Mesendoderm (in vitro differentiated cells): ENCODE results near the gene CD7.

Experiments used
- DNase-seq: peaks from one replicate; pipeline ENCODE4 v3.0.0; 2013
- H2AK5ac ChIP-seq: 2 replicates; pipeline ENCODE4 v1.6.1; 2013; ENCODE audit warnings: low read length, inconsistent platforms
- H2BK120ac ChIP-seq: 2 replicates; pipeline ENCODE4 v1.6.1; 2013; ENCODE audit warnings: low read depth, mild to moderate bottlenecking, low read length, moderate library complexity, mixed read lengths
- H2BK15ac ChIP-seq: replicated peaks from 2 replicates; pipeline ENCODE4 v1.6.1; 2013; ENCODE audit warnings: low read depth, mild to moderate bottlenecking, moderate library complexity
- H2BK5ac ChIP-seq: 2 replicates; pipeline ENCODE4 v1.6.1; 2013; ENCODE audit warnings: low read length, inconsistent platforms
- H3K18ac ChIP-seq: 2 replicates; pipeline ENCODE4 v1.6.1; 2013; ENCODE audit warnings: mild to moderate bottlenecking, low read length, mixed read lengths
- H3K23ac ChIP-seq: one replicate; pipeline ENCODE4 v1.6.1; 2013; ENCODE audit warnings: low read length
- H3K27ac ChIP-seq: 2 replicates; pipeline ENCODE4 v1.5.1; 2013; ENCODE audit warnings: low read depth, mild to moderate bottlenecking, inconsistent platforms, low read length, moderate library complexity
- H3K27me3 ChIP-seq: 2 replicates; pipeline ENCODE4 v1.6.1; 2013; ENCODE audit warnings: low read length, control low read depth, mild to moderate bottlenecking, inconsistent platforms; ENCODE audit not compliant: insufficient read depth, poor library complexity
- H3K36me3 ChIP-seq: 2 replicates; pipeline ENCODE4 v1.6.1; 2013; ENCODE audit warnings: low read length, inconsistent platforms; ENCODE audit not compliant: control insufficient read depth, insufficient read depth
- H3K4ac ChIP-seq: one replicate; pipeline ENCODE4 v1.6.1; 2013; ENCODE audit warnings: low read depth, mild to moderate bottlenecking, low read length, moderate library complexity
- H3K4me1 ChIP-seq: 2 replicates; pipeline ENCODE4 v1.6.1; 2013; ENCODE audit warnings: low read depth, low read length, inconsistent platforms; ENCODE audit not compliant: control insufficient read depth
- H3K4me2 ChIP-seq: 2 replicates; pipeline ENCODE4 v1.6.1; 2013; ENCODE audit warnings: low read length
- H3K4me3 ChIP-seq: 2 replicates; pipeline ENCODE4 v1.5.1; 2013; ENCODE audit warnings: mild to moderate bottlenecking, low read length
- H3K56ac ChIP-seq: one replicate; pipeline ENCODE4 v1.6.1; 2013; ENCODE audit warnings: low read length
- H3K79me1 ChIP-seq: 2 replicates; pipeline ENCODE4 v1.6.1; 2013; ENCODE audit warnings: low read length, inconsistent platforms
- H3K79me2 ChIP-seq: 2 replicates; pipeline ENCODE4 v1.6.1; 2013; ENCODE audit warnings: mild to moderate bottlenecking, low read length; ENCODE audit not compliant: control insufficient read depth, insufficient read depth
- H3K9ac ChIP-seq: 2 replicates; pipeline ENCODE4 v1.6.1; 2013; ENCODE audit warnings: low read length, inconsistent platforms
- H4K5ac ChIP-seq: one replicate; pipeline ENCODE4 v1.6.1; 2013; ENCODE audit warnings: low read length
- H4K8ac ChIP-seq: one replicate; pipeline ENCODE4 v1.6.1; 2013; ENCODE audit warnings: low read depth, mild to moderate bottlenecking, control low read depth, low read length, moderate library complexity
- WGBS: extraction: QIAGEN DNeasy Blood & Tissue Kit; methylation state at CpG from one replicate; pipeline ENCODE4 v1.1.7; 2013; ENCODE audit warnings: low lambda C conversion rate, missing lambda C conversion rate; ENCODE audit not compliant: insufficient coverage; ENCODE audit errors: extremely low coverage; 5-methylcytosine and 5-hydroxymethylcytosine counted together

The CD7 gene

DNA sequence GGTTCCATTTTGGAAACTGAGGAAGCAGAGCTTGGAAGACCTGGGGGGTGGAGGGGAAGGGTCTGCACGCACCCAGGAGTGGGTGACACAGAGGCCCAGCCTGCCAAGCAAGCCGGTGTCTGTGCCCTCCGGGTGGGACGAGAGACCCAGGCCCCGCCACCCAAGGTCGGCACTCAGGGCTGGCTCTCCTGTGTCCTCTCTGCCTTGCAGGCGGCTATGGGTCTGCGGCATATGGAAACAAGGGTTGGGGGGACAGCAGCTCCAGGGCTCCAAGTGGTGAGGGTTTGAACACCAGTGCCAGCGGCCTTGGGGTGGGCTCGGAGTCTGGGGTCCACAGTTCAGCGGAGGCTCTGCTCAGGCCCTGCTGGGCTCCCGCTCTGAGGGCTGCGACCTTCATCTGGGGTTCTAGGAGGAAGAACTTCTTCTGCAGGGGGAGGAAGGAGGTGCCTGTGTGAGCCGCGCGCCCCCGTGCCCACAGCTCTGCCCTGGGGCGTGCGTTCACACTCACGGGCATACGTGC is 4.6 kb upstream of the CD7 start:
- no CpG with 5 or more reads among the region's 21 CpGs for WGBS
- H3K36me3 ChIP-seq = no peaks in the 10 kb centered on the region
- no peak overlapping the region for H2AK5ac ChIP-seq
- no peak overlapping the region for H3K4me2 ChIP-seq
- H3K4ac ChIP-seq = no peak overlapping the region
- H3K4me1 ChIP-seq = no peaks in the 10 kb centered on the region
- no peak overlapping the region for H2BK120ac ChIP-seq
- H4K5ac ChIP-seq = no peak overlapping the region
- H3K27me3 ChIP-seq = no peaks in the 10 kb centered on the region
- H3K79me1 ChIP-seq = no peaks in the 10 kb centered on the region
- no peak overlapping the region for H2BK15ac ChIP-seq
- H3K56ac ChIP-seq = no peak overlapping the region
- H3K79me2 ChIP-seq = no peaks in the 10 kb centered on the region
- no peak overlapping the region for H4K8ac ChIP-seq
- DNase-seq = no peak
- no peak overlapping the region for H3K9ac ChIP-seq
- no peak overlapping the region for H3K4me3 ChIP-seq
- no peak overlapping the region for H3K27ac ChIP-seq
- no peak overlapping the region for H3K18ac ChIP-seq
- no peak overlapping the region for H2BK5ac ChIP-seq
- no peak overlapping the region for H3K23ac ChIP-seq

DNA sequence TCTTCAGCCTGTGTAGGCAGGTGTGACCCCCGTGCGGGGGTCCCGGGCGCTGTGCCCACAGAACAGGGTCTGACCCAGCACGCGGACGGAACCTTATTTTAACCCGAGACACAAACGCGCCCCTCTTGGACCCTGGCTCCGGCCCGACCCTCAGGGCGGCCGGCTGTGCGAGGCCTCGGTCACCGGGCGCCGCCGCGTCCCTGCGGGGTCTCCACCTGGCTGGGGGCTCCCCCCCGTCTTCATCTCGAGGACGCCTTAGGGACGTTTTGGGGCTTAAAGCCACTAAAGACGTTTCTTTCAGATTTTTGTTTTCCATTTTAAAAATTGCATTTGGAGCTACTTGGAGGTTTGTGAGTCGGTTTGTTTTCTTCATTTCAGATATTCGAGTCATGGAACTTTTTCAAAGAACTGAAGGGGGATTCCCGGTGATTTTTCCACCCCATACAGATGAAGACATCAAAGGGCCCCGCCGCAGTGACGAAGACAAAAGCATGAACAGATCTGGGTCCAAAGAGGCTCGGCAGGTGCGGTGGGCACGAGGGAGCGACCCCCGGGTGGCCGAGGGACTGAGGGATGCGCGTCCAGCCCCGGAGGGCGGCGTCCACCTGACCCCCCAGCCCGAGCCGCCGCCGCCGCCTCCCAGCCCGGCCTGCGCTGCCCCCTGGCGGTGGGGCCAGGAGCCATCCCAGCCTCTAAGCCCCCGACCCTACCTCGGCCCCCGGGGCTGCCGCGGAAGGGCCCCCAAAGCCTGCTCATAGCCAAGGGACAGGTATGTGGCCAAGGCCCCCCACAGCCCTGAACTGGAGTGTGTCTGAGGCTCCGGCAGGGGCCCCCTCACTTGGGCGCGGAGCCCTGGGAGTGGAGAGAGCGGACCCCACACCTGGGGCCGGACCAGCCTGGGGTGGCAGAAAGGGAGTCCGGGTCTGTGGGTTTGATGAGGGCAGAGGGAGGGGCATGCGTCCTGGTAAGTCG is 3.8 kb upstream of the CD7 start:
- Histone ChIP-seq H2AK5ac (no peak overlapping the region), H3K27me3 (no peaks in the 10 kb centered on the region), H3K27ac (no peak overlapping the region), H3K23ac (no peak overlapping the region), H3K4me1 (no peaks in the 10 kb centered on the region), H3K79me2 (no peaks in the 10 kb centered on the region), H3K4me3 (no peak overlapping the region), H4K5ac (no peak overlapping the region), H3K79me1 (no peaks in the 10 kb centered on the region), H3K4ac (no peak overlapping the region), H3K36me3 (no peaks in the 10 kb centered on the region), H2BK5ac (no peak overlapping the region), H2BK120ac (no peak overlapping the region), H3K9ac (no peak overlapping the region), H4K8ac (no peak overlapping the region), H2BK15ac (no peak overlapping the region), H3K4me2 (no peak overlapping the region), H3K18ac (no peak overlapping the region), H3K56ac (no peak overlapping the region)
- WGBS = no CpG with 5 or more reads among the region's 65 CpGs
- peak; percentile 14 for DNase-seq

- Histone ChIP-seq H3K27me3 (no peaks in the 10 kb centered on the region), H3K4me3 (no peak overlapping the region), H3K4me1 (no peaks in the 10 kb centered on the region), H2BK5ac (no peak overlapping the region), H4K5ac (no peak overlapping the region), H2BK120ac (no peak overlapping the region), H3K4ac (no peak overlapping the region), H2BK15ac (no peak overlapping the region), H3K36me3 (no peaks in the 10 kb centered on the region), H4K8ac (no peak overlapping the region), H2AK5ac (no peak overlapping the region), H3K56ac (no peak overlapping the region), H3K9ac (no peak overlapping the region), H3K23ac (peak overlapping the region; percentile 3), H3K79me1 (no peaks in the 10 kb centered on the region), H3K27ac (no peak overlapping the region), H3K4me2 (no peak overlapping the region), H3K18ac (no peak overlapping the region), H3K79me2 (no peaks in the 10 kb centered on the region)
- WGBS = no CpG with 5 or more reads among the region's 26 CpGs
- DNase-seq = no peak
These were observed 2.9 kb upstream of the CD7 start for GRCh38 chr17:82320140-82320840.

DNA sequence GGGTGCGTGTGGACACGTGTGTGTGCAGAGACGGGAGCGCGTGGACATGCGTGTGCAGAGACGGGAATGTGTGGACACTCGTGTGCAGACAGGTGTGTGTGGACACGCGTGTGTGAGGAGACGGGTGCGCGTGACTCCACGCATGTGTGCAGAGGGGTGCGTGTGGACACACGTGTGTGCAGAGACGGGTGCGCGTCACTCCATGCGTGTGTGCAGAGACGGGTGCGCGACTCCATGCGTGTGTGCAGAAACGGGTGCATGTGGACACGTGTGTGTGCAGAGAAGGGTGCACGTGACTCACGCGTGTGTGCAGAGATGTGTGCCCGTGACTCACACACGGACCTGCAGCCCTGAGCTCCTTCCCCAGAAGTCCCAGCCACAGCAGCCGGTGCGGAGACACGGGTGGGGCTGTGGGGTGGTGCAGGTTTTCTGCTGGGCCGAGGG is 2.2 kb upstream of the CD7 start:
- WGBS = no CpG with 5 or more reads among the region's 35 CpGs
- Histone ChIP-seq H2BK15ac (no peak overlapping the region), H2BK120ac (no peak overlapping the region), H3K23ac (no peak overlapping the region), H3K4me3 (no peak overlapping the region), H3K79me2 (no peaks in the 10 kb centered on the region), H3K4me2 (no peak overlapping the region), H3K27ac (no peak overlapping the region), H2AK5ac (no peak overlapping the region), H4K8ac (no peak overlapping the region), H3K56ac (no peak overlapping the region), H3K36me3 (no peaks in the 10 kb centered on the region), H3K18ac (no peak overlapping the region), H2BK5ac (no peak overlapping the region), H3K4ac (no peak overlapping the region), H3K4me1 (no peaks in the 10 kb centered on the region), H3K79me1 (no peaks in the 10 kb centered on the region), H4K5ac (no peak overlapping the region), H3K9ac (no peak overlapping the region), H3K27me3 (no peaks in the 10 kb centered on the region)
- no peak for DNase-seq

DNA sequence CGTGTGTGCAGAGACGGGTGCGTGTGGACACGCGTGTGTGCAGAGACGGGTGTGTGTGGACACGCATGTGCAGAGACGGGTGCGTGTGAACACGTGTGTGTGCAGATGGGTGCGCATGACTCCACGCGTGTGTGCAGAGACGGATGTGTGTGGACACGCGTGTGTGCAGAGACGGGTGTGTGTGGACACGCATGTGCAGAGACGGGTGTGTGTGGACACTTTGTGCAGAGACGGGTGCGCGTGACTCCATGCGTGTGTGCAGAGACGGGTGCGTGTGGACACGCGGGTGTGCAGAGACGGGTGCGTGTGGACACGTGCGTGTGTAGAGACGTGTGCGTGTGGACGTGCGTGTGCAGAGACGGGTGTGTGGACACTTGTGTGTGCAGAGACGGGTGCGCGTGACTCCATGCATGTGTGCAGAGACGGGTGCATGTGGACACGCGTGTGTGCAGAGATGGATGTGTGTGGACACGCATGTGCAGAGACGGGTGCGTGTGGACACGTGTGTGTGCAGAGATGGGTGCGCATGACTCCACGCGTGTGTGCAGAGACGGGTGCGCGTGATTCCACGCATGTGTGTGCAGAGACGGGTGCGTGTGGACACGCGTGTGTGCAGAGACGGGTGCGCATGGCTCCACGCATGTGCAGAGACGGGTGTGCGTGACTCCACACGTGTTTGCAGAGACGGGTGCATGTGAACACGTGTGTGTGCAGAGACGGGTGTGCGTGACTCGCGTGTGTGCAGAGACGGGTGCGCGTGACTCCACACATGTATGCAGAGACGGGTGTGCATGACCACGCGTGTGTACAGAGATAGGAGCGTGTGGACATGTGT is 1.6 kb upstream of the CD7 start:
- Histone ChIP-seq H2BK15ac (no peak overlapping the region), H3K9ac (no peak overlapping the region), H3K79me1 (no peaks in the 10 kb centered on the region), H3K36me3 (no peaks in the 10 kb centered on the region), H3K18ac (no peak overlapping the region), H3K56ac (no peak overlapping the region), H3K4me1 (no peaks in the 10 kb centered on the region), H3K4me2 (no peak overlapping the region), H2AK5ac (no peak overlapping the region), H4K5ac (no peak overlapping the region), H3K4me3 (no peak overlapping the region), H4K8ac (no peak overlapping the region), H2BK5ac (no peak overlapping the region), H2BK120ac (no peak overlapping the region), H3K27ac (no peak overlapping the region), H3K23ac (no peak overlapping the region), H3K27me3 (no peaks in the 10 kb centered on the region), H3K79me2 (no peaks in the 10 kb centered on the region), H3K4ac (no peak overlapping the region)
- no peak for DNase-seq
- WGBS = no CpG with 5 or more reads among the region's 76 CpGs
